Stimulated activated CD4-positive, alpha-beta T cell treated with anti-CD3 and anti-CD28 coated beads, Interleukin-1b, Interleukin-23, amount 100 ng/mL, for 48 hours (primary cell): ENCODE results near the gene ZNF513.
A peak's percentile ranks its signal among the peaks of the same experiment; 100 is the strongest.
"Not testable (repeated sequence)": the region's sequence is repeated elsewhere in the genome, so short reads cannot be mapped to it uniquely, and the experiment has no call there.

Experiments
- DNase-seq: peaks from one replicate; pipeline ENCODE4 v3.0.0-alpha.2; 2020

ZNF513 gene, protein sequence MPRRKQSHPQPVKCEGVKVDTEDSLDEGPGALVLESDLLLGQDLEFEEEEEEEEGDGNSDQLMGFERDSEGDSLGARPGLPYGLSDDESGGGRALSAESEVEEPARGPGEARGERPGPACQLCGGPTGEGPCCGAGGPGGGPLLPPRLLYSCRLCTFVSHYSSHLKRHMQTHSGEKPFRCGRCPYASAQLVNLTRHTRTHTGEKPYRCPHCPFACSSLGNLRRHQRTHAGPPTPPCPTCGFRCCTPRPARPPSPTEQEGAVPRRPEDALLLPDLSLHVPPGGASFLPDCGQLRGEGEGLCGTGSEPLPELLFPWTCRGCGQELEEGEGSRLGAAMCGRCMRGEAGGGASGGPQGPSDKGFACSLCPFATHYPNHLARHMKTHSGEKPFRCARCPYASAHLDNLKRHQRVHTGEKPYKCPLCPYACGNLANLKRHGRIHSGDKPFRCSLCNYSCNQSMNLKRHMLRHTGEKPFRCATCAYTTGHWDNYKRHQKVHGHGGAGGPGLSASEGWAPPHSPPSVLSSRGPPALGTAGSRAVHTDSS

DNA sequence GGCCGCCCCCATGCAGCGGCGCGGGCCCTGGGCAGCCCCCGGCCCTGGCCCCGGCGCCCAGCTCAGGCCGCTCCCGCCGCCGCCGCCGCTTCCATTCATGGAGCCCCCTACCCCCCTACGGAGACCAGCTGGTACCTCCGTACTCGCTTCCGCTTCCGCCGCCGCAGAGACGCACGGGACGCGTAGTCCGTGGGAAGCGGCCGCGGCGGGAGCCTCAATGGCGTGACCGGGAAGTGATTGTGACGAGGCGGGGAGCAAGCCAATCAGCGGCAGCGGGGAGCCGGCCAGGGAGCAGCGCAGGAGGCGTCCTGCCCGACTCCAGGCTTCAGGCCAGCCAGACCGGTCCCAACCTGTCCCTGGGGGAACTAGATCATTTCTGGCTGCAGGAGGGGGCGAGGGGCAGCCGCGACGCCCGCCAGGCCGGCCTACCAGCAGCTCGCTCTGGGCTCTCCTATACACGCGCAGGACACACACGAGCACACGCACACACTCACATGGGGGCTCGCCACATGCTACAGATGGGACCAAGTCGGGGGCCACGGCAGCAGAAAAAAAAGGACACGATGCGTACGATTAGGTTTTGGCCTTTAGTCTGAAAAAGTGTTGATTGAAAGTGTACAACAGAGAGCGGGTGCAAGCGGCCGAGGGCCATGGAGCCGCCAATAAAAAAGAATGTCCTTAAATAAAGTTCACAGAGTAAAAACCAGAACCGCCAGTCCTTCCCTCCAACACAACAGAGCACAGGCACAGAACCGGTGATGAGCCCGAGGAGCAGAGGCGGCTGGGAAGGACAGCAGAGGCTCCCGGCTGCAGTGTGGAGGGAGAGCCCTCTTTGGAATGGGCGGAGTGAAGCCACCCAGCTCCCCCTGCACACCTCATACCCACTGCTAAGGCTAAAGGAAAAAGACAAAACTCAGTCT lies at the start of gene ZNF513:
Gene ZNF513 (minus strand): TSS at position 109 of the 920 bp plus-strand sequence. CDS start 208 bp downstream, outside the sequence.
- peak; percentile 89 for DNase-seq

DNA sequence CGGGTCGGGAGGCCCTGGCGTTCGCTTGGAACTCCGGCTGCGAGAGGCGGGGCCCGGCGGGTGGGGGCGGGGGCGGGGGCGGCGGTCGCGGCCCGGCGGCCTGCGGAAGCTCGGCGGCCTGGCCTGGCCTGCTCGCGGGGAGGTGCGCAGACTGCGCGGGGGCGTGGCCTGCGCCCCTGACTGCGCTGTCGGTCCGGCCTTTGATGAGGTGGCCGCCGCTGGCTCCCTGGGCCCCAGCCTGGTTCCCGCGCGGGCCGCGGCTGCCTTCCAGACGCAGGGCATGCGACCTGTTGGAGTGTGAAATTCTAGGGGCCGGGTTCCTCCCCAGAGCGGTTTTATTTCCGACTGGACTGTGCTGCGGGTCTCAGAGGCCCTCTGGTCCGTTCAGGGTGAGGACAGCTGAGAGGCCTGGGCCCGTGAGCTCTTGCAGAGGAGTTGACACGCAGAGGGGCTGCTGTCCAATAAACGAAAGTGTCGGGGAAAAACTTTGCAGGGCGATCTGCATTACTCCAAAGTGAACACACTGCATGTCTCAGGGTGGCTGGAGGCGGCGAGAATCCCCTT lies 48.5 kb upstream of the ZNF513 start:
- DNase-seq, result peak; percentile 74

DNA sequence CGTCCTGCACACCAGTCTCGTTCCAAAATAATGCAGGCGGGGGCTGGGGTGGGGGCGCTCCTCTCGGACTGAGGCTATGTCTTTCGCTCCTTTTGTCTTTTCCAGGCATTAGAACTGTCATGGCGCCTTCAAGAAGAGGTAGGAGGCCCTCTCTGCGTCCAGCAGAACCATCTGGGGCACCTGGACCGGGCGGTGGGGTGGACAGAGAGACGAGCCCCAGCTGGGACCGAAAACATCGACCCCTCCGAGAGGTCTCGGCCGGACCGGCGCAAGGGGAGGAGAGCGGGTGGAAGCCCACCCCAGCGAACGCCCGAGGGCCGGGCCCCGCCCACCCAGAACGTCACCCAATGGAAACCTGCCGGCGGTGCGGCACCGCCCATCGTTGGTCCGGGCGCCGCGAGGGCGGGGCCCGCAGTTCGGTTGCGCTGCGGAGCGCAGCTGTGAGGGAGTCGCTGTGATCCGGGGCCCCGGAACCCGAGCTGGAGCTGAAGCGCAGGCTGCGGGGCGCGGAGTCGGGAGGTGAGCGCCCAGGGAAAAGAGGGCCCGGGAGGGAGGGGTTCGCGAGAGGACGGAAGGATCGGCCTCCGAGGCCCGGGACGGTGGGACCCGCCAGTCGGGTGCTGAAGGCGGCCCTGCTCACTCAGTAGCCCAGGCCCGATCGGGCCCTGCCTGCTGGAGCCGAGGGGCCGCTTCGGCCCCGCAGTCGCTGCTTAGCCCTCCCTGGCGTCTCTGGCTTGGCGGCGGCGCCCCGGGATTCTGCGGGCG lies 47.9 kb upstream of the ZNF513 start, which contains the start of gene NRBP1:
Gene NRBP1 (plus strand): TSS at position 419 of the 765 bp plus-strand sequence. CDS start 4,643 bp downstream, outside the sequence.
- DNase-seq, result peak; percentile 89

DNA sequence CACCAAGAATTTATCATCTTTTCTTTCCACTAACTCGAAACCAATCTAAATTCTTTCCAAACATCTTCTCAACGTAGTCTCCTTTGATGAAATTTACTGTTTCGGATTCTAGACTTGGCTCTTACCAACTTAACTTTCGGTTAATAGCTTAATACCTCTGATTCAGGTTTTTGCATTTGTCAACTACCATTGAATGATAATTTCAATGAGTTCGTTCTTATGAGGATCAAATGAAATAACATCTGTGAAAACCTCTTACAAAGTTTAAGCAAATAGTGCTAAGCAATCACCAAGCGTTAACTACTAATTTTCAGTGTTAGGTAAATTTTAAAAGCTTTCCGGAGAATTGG lies 47.3 kb upstream of the ZNF513 start:
- DNase-seq, result no peak

DNA sequence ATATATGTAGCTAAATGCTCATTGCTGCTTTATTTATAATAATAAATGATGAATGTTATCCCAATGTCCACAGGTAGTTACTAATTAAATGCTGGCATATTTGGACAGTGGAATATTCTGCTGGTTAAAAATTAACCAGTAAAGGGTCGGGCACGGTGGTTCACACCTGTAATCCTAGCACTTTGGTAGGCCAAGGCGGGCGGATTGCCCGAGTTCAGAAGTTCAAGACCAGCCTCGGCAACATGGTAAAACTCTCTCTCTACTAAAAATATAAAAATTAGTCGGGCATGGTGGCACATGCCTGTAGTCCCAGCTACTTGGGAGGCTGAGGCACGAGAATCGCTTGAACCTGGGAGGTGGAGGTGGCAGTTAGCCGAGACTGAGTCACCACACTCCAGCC lies 44.5 kb upstream of the ZNF513 start:
- DNase-seq, result not testable (repeated sequence)

DNA sequence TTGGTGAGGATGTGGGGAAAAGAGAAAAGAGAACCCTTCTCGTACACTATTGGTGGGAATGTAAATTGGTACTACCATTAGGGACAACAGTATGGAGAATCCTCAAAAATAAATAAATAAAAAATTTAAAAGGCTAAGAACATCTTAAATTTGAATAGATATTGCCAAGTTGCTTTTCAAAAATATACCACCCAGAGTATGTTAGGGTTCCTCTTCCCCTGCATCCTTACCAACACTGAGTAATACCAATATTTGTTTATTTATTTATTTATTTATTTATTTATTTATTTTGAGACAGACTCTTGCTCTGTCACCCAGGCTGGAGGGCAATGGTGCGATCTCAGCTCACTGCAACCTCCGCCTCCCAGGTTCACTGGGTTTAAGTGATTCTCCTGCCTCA lies 42.4 kb upstream of the ZNF513 start:
- no peak for DNase-seq

DNA sequence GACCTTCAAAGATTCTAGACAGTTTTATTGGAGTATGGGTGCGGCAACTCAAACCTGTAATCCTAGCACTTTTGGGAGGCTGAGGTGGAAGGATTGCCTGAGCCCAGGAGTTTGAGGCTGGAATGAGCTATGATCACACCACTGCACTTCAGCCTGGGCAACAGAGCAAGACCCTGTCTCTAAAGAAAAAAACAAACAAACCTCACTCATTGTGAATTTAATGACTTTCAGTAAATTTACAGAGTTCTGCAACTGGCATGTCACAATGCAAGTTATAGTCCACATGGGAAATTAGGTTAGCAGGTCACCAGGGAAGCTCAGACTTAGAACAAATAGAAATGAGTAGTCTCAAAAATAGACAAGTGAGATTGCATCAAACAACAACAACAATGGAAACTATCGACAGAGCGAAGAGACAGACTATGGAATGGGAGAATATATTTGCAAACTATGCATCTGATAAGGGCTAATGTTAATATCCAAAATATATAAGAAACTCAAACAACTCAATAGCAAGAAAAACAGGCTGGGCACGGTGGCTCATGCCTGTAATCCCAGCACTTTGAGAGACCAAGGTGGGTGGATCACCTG lies 41.2 kb upstream of the ZNF513 start:
- DNase-seq, result no peak

DNA sequence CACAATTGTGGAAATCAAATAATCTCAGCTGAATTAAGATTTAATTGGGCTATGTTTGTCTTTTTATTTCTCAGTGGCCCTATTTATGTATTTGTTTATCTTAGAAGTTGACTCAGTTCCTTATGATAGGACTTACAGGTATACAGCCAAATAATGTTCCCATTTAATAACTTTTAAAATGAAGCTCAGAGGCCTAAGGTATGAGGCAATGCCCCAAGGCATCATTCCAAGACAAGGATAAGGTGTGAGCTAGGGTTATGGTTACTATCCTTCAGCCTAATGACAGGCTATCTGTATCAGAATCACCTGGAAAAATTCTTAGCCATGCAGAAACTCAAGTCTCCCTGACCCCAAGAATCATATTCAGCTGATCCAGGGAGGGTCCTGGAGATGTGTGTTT lies 40.5 kb upstream of the ZNF513 start:
- no peak for DNase-seq

DNA sequence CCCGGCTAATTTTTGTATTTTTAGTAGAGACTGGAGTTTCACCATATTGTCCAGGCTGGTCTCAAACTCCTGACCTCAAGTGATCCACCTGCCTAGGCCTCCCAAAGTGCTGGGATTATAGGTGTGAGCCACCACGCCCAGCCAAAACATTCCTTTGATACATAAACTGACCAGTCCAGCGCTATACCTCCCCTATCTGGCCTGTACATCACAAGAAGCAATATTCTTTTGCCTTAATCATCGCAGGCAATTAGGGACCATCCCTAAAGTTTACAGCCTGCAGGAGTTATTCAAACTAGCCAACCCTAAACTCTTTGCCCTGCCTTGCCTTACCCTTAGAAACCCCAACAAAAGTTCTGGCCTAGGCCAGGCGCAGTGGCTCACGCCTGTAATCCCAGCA lies 35.6 kb upstream of the ZNF513 start:
- DNase-seq, result no peak

DNA sequence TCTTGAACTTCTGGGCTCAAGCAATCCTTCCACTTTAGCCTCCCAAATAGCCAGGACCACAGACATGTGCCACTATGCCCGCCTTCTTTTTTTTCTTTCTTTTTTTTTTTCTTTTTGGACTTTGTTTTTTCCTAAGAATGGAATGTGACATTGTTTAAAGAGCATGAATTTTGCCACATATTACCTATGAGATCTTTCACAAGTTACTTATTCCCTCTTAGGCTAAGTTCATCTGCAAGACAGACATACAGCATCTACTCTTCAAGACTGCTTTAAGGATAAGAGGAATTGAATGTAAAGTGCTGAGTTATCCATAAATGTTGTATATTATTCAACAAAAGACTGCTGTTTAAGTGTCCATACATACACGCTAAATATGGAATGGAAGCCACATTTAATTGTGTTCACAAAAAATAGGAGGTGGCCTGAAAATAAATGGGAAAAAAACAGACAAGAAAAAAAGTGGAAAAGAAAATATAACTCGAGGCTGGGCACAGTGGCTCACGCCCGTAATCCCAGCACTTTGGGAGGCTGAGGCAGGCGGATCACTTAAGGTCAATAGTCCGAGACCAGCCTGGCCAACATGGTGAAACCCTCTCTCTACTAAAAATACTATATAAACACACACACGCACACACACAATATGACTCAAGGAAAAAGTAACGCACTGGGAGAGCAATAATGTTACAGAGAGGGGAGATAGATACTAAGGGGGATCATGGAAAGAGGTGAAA lies 32.1 kb upstream of the ZNF513 start:
- no peak for DNase-seq

DNA sequence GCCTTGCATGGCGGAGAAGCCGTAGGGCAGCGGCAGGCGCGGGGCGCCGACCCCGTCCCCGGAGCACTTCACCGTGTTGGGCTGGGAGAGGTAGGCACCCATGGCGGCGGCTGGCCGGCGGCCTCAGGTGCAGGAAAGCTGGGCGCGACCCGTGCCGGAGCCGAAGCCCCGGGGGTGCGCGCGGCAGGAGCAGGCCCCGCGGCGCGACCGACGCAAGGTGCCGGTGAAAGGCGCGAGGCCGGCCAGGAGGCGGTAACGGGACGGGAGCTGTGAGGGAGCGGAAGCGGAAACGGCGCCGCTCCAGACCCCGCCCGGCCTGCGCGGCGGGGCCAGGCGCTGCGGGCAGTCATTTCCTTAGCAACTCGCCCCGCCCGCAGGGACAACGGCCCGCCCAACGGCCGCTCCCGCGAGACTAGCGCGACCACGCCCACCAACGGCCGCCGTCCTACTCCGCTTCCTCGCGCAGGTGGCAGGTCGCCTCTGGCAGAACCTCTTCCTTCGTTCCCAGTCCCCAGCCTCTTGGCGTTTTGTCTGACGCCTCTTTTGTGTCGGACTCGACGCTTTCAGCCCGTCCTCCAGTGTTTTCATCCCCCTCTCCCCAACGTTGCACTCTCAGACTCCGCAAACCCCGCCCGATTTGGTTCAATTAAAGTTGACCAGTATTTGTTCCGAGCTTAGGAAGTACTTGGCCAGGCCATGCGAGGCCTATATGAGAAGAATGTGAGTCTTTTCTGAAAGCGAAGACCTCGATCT lies 29.0 kb upstream of the ZNF513 start, which contains the start of gene PPM1G:
Gene PPM1G (minus strand): TSS at position 271 of the 753 bp plus-strand sequence. CDS start 169 bp downstream, at position 102.
- peak; percentile 96 for DNase-seq

DNA sequence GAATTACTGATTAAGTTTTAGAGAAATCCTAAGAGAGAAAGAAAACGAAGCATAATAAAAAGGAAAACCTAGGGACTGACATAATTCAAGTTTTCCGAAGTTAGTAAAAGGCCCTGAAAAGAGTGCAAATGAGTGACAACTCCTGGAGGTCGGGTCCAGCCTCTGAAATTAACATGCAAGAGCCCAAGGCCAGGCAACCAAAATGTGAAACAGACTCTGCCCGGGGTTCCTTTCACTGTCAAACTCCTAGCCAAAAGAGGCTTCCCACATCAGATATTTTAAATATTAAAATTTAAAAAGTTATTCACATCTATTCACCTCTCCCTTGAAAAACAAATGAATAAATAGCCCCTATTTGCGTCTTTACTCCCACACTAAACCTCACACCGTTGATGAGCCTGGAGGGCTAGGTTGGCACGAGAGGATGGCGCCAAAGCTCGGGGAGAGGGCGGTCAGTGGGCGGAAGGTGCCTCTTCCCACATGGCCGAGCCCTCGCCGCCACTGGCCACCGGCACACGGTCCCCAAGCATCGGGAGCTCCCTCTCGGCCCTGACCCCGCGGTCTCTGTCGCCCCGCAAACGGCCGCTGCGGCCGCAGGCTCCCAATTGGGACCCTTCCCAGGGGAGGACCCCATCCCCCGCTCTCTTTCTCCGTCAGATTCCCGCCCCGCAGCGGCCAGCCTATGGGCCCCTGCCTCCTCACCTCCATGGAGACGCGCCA lies 28.2 kb upstream of the ZNF513 start:
- DNase-seq, result peak; percentile 27

DNA sequence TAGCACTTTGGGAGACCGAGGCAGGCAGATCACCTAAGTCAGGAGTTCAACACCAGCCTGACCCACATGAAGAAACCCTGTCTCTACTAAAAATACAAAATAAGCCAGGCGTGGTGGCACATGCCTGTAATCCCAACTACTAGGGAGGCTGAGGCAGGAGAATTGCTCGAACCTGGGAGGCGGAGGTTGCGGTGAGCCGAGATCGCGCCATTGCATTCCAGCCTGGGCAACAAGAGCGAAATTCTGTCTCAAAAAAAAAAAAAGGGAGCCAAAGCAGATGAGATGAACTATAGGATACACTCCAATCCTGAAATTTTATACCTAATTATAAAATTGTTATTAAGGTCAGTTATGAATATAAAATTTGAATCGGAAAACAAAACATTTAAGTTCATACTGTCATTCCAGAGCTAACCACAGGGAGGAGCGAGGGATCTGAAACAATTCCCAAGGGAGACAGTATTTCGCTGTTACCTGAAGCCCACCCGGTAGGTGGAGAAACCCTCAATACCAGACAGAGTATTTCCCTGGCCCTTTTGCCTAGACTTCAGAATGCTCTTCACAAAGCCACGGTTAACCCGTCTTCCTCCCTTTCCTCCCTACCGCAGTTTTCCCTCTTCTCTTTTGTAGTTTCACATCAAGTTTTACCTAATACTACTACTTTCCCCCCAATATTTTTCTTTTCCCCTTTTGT lies 27.4 kb upstream of the ZNF513 start:
- DNase-seq, result no peak

DNA sequence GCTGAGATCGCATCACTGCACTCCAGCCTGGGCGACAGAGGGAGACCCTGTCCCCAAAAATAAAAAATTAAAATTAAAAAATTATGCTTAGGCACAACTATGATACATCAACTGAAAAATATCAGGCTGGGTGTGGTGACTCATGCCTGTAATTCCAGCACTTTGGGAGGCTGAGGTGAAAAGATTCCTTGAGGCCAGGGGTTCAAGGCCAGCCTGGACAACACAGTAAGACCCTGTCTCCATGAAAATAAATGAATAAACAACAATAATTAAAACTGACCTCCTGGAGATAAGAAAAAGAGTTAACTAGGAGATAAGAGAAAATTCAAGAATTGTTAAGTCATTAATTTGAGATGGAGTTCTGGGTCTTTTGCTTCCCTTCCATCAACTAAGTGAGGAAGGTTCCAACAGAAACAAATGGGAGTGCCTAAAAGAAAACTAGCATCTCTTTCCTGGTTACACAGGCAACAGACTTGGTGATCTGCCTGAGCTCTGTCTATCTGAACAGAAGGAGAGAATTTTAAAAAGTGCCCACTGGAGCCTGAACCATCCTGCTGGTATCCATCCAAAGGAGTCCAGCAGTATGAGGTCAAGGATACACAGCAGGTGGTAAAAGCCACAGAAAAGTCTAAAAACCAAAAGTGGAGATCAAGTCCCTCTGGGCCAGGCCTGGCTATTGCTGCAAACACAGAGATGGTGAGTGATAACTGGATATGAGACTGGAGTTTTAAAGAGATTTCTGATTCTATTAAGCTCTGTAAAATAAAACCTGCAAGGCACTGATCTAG lies 20.0 kb upstream of the ZNF513 start:
- no peak for DNase-seq

DNA sequence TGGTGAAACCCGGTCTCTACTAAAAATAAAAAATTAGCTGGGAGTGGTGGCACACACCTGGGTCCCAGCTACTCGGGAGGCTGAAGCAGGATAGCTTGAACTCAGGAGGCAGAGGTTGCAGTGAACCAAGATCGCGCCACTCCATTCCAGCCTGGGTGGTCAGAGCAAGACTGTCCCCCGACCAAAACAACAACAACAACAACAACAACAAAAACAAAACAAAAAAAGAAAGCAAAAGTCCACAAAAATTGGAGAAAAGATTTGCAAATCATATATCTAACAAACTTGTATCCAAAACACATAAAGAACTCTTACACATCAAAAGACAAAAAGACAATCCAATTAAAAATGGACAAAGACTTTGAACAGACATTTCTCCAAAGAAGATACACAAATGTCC lies 18.4 kb upstream of the ZNF513 start:
- no peak for DNase-seq

DNA sequence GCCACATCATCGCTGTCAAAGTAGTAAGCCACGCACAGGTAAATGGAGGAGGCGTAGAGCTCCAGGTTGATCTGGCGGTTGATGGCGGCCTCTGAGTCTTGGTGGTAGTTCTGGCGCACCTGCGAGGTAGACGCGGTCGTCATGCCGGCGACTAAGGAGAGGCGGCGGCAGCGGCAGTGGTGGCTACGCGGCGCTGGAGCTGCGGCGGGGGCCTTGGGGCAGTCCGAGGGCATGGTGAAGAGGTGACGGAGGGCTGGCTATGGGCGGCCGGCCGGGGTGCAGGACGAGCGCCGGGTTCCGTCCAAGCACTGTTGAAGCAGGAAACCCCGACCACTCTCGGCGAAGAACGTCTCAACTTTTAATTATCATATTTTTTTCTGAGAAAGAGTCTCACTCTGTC lies 12.7 kb upstream of the ZNF513 start:
- no peak for DNase-seq

DNA sequence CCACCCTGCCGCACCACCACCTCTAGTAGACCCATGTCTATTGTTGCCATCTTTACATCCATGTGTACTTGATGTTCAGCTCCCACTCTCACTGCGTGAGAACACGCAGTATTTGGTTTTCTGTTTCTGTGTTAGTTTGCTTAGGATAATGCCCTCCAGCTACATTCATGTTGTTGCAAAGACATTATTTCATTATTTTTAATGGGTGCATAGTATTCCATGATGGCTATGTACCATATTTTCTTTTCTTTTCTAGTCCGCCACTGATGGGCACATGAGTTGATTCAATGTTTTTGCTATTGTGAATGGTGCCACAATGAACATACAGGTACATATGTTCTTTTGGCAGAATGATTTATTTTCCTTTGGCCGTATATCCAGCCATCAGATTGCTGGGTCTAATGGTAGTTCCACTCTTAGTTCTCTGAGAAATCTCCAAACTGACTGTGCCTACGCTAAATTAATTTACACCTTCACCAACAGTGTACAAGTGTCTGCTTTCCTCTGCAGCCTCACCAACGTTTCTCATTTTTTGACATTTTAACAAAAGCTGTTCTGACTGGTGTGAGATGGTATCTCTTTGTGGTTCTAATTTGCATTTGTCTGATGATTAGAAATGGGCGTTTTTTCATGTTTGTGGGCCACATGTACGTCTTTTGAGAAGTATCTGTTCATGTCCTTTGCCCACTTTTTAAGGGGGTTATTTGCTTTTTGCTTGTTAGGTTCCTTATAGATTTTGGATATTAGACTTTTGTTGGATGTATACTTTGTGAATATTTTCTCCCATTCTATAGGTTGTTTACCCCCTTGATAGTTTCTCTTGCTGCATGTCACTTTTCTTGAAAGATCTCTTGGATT lies 10.5 kb upstream of the ZNF513 start:
- no peak for DNase-seq
